ENCODE data around the gene YWHAG. TPM values are rescaled to one million over a fixed set of nuclear protein-coding genes. Genes with fewer than 3 reads are reported as not detected.
A peak's percentile ranks its signal among the peaks of the same experiment; 100 is the strongest.
"Not testable (repeated sequence)": the region's sequence is repeated elsewhere in the genome, so short reads cannot be mapped to it uniquely, and the experiment has no call there.

The YWHAG gene
- total RNA-seq, 2 experiments from 2014 or later: 62.7 to 66.5 TPM

DNA sequence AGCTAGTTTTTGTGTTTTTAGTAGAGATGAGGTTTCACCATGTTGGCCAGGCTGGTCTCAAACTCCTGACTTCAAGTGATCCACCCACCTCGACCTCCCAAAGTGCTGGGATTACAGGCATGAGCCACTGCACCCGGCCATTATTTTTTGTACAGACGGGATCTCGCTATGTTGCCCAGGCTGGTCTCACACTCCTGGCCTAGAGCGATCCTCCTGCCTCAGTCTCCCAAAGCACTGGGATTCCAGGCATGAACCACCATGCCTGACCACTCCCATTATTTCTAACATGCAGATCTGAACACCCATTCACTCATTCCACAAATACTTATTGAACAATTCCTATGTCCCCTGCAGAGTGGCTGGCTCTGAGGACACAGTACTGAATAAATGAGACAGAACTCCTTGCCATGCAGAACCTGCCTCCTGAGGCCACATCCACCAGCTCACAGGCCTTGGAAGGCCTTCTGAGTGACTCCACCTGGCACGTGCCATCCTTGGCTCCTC is 67.9 kb downstream of the YWHAG start:
- not testable (repeated sequence) for DNase-seq; H3K4me1 Mint-ChIP-seq; ATAC-seq (ENCODE audit: low read depth); H3K9me3 Mint-ChIP-seq; H3K36me3 Mint-ChIP-seq; H3K4me3 Mint-ChIP-seq; H3K27me3 Mint-ChIP-seq
- H3K27ac Mint-ChIP-seq: peak overlapping the region; percentile 86
- POLR2A ChIA-PET: interaction anchor here (0.8 to 2.7 kb wide), 4 partner anchors 12 to 67 kb away, joined by 3 to 24 read pairs (median 7); partner anchors contain the start of gene HSPB1

DNA sequence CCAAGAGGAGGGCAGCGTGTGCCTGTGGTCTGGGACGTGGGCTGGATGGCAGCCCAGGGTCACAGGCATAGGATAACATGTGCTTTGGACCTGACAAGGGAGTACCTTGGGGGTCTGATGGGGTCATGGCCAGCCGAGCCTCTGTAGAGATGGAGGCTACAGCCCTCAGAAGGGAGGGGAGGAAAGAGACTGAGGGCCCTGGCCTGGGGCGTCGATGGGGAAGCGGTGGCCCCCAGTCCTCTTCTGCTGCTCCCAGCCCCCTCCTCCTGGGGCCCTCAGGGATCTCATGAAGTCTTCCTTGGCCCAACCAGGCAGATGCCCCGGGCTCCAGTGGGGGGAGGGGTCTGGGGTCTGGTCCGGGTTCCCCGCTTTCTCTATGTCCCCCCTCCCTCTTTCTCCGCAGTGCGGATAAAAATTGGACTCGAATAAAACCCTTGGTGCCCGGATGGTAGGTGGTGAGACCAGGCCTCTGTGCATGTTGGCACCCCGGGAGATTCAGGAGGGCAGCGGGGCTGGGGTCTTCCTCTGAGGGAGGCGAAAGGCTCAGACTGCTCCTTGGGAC is 71.9 kb downstream of the YWHAG start:
- ATAC-seq (ENCODE audit: low read depth) (no peak), DNase-seq (no peak)
- Mint-ChIP-seq H3K4me3 (no peak overlapping the region), H3K36me3 (no peaks in the 10 kb centered on the region), H3K4me1 (peaks cover 12% of the 10 kb centered on the region), H3K9me3 (no peaks in the 10 kb centered on the region), H3K27ac (no peak overlapping the region), H3K27me3 (peaks cover 28% of the 10 kb centered on the region)
- POLR2A ChIA-PET: interaction anchor here (1.3 kb wide), 1 partner anchor 32 kb away, joined by 7 read pairs; no protein-coding TSS in a partner anchor

DNA sequence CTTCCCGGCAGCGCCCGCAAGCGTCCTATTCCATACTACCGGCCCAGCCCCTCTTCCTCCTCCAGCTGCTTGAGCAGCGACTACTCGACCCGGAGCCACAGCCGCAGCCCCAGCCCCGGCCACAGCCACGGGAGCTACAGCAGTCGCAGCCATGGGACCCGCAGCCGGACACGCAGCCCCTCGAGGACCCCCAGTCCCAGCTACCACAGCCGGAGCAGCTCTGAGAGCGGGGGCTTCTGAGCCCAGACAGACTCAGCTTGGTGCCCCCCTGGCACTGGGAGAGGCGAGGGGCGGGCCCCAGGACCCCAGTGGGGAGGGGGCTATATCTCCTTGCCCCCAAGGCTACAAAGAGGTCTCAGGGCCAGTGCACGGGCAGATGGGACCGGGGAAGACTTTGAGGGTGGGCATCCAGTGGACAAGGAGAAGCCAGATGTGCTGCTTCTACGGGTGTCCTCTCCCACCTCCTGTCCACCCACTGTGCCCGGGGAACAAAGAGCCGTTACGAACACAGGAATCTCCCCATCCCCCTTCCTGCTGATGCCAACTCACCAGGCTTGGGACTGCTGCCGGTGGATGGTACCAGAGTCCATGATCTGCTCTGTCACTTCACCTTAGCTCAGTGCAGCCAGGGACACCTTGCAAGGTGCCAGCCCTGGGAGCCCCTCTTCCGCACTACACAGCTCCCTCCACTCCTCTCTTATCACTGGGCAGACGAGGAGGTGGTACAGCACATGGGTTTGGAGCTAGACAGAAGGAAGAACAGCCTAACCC is 73.0 kb downstream of the YWHAG start:
- no peak overlapping the region for H3K27ac Mint-ChIP-seq
- no peaks in the 10 kb centered on the region for H3K9me3 Mint-ChIP-seq
- POLR2A ChIA-PET: interaction anchor here (1.1 kb wide), 1 partner anchor 32 kb away, joined by 4 read pairs; no protein-coding TSS in a partner anchor
- DNase-seq (no peak), ATAC-seq (ENCODE audit: low read depth) (no peak)
- H3K4me1 Mint-ChIP-seq: peaks cover 8% of the 10 kb centered on the region
- peaks cover 2% of the 10 kb centered on the region for H3K36me3 Mint-ChIP-seq
- H3K27me3 Mint-ChIP-seq: peaks cover 35% of the 10 kb centered on the region
- no peak overlapping the region for H3K4me3 Mint-ChIP-seq

DNA sequence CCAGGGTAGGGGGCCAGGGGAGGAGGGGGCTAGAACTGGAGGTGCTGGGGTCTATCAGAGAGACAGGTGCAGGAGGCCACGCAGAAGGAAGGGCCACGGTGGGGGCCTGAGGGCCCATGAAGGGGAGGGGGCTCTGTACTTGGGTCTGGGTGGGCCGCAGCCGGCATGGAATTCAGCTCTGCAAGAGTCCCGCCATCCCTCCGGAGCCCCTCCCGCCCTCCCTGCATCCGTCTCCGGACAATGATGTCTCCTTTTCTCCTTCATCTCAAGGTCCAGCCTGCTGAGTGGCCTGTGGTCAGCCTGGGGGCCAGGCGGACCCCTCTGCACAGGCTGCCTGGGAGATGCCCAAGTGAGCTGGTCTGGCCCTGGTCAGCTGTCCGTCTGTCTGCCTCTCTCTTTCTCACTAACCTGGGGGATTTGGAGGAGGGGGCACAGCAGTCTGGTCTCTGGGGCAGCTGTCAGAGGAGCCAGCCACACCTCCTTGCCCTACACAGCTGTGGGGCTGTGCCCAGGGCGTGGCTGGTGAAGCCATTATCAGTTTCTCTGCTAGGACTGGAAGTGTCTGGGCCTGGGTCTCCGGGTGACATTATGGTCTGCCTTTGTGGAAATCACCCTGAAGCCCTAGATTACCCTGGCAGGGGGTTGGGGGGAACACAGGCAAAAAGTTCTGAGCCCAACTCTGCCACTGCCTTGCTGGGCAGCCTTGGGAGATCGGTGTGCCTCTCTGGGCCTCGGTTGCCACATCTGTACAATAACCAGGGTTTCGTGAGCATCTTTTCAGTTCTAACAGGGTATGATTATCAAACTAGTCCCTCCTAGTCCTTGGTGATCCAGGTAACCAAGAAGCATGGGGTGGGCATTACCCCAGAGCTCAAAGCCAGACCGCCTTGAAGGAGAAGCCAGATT is 75.3 kb downstream of the YWHAG start:
- Mint-ChIP-seq H3K27me3 (peaks cover 53% of the 10 kb centered on the region), H3K4me3 (peak overlapping the region; percentile 62), H3K4me1 (peaks cover 10% of the 10 kb centered on the region), H3K9me3 (no peaks in the 10 kb centered on the region), H3K27ac (no peak overlapping the region), H3K36me3 (peaks cover 2% of the 10 kb centered on the region)
- DNase-seq (no peak), ATAC-seq (ENCODE audit: low read depth) (no peak)
- POLR2A ChIA-PET: interaction anchor here (1.1 kb wide), 1 partner anchor 14 kb away, joined by 4 read pairs; no protein-coding TSS in a partner anchor

DNA sequence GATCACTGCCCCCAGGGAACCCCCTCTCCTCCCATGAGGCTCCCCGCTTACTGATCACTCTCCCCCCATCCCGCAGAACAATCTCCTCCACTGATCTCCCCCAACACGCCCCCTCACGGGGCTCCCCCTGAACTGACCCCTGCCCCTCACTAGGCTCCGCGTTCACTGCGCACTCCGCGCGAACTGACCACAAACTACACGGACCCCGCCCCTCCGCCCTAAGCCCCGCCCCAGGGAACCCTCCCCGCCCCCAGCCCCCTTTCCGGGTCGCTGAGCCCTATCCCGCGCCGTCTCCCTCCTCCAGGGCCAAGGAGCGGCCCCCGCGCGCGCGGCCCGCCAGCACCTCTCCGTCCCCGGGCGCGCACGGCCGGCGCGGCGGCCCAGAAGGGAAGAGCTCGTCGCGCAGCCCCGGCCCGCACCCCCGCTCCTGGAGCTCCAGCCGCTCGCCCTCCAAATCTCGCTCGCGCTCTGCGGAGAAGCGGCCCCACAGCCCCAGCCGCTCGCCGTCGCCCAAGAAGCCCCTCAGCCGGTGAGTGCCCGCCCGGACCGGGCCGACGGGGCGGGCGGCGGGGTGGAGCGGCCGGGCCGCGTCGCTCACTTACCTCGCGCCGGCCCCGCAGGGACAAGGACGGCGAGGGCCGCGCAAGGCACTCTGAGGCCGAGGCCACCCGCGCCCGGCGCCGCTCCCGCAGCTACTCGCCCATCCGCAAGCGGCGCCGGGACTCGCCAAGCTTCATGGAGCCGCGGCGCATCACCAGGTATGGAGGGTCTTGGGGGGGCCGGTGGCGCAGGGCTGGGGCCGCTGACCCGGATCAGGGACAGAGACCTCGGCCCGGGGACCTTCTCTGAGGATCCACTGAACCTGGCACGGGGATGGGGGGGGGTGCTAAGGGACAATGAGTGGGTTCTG is 76.2 kb downstream of the YWHAG start:
- DNase-seq (peak; percentile 49), ATAC-seq (ENCODE audit: low read depth) (peak; percentile 25)
- H3K36me3 Mint-ChIP-seq: peaks cover 2% of the 10 kb centered on the region
- peak overlapping the region; percentile 67 for H3K4me3 Mint-ChIP-seq
- H3K27me3 Mint-ChIP-seq: peaks cover 54% of the 10 kb centered on the region
- no peak overlapping the region for H3K27ac Mint-ChIP-seq
- H3K4me1 Mint-ChIP-seq: peaks cover 10% of the 10 kb centered on the region
- POLR2A ChIA-PET: interaction anchor here (1.8 kb wide), 1 partner anchor 35 kb away, joined by 7 read pairs; no protein-coding TSS in a partner anchor
- H3K9me3 Mint-ChIP-seq: no peaks in the 10 kb centered on the region

DNA sequence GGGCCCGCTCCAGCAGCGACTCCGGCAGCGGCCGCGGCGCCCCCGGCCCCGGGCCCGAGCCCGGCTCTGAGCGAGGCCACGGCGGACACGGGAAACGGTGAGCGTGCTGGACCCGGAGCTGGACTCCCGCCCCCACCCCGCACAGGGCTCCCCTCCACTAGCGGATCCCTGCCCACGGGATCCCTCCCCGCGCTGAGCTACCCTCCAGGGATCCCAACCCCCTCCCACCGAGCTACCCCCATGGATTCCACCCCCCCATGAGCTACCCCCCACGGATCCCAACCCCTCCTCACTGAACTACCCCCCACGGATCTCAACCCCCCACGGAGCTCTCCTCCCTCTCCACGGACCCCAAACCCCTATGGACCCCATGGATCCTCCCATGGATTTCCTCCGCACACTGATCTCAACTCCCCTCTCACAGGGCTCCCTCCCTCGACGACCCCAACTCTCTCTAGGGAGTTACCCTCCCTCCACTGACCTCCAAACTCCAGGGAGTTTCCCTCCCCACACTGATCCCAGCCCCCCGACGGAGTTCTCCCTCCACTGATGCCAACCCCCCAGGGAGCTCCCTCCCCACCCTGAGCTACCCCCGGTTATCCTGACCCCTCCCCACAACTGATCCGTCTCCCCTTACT is 77.0 kb downstream of the YWHAG start:
- peaks cover 2% of the 10 kb centered on the region for H3K36me3 Mint-ChIP-seq
- no peaks in the 10 kb centered on the region for H3K9me3 Mint-ChIP-seq
- POLR2A ChIA-PET: interaction anchor here (1.8 kb wide), 1 partner anchor 36 kb away, joined by 7 read pairs; no protein-coding TSS in a partner anchor
- H3K4me3 Mint-ChIP-seq: peak overlapping the region; percentile 67
- no peak for DNase-seq
- H3K4me1 Mint-ChIP-seq: peaks cover 10% of the 10 kb centered on the region
- ATAC-seq (ENCODE audit: low read depth): peak; percentile 15
- no peak overlapping the region for H3K27ac Mint-ChIP-seq
- peaks cover 59% of the 10 kb centered on the region for H3K27me3 Mint-ChIP-seq

DNA sequence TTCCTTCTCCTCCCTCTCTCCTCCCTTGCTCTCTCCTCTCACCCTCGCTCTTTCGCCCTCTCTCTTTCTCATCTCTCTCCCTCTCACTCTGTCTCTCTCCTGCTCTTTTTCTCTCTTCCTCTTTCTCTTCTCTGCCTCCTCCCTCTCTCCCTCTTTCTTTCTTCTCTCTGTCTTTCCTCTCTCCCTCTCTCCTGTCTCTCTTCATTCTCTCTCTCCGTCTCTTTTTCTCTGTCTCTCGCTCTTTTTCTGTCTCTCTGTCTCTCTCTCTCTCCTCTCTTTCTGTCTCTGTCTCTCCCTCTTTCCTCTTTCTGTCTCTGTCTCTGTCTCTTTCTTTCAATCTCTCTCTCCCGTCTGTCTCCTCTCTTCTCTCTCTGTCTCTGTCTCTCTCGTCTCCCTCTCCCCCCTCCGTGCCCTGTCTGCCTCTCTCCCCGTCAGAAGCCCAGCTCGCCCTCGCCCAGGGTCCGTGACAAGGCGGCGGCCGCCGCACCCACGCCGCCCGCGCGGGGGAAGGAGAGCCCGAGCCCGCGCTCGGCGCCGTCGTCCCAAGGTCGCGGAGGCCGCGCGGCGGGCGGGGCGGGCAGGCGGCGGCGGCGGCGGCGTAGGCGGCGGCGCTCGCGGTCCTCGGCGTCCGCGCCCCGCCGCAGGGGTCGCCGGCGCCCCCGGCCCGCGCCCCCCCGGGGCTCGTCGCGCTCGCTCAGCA is 77.6 kb downstream of the YWHAG start:
- peaks cover 2% of the 10 kb centered on the region for H3K36me3 Mint-ChIP-seq
- DNase-seq (no peak), ATAC-seq (ENCODE audit: low read depth) (peak; percentile 45)
- peak overlapping the region; percentile 70 for H3K4me3 Mint-ChIP-seq
- peak overlapping the region; percentile 44 for H3K27ac Mint-ChIP-seq
- H3K4me1 Mint-ChIP-seq: peaks cover 10% of the 10 kb centered on the region
- H3K9me3 Mint-ChIP-seq: no peaks in the 10 kb centered on the region
- POLR2A ChIA-PET: interaction anchor here (1.8 kb wide), 1 partner anchor 36 kb away, joined by 7 read pairs; no protein-coding TSS in a partner anchor
- H3K27me3 Mint-ChIP-seq: peaks cover 60% of the 10 kb centered on the region

DNA sequence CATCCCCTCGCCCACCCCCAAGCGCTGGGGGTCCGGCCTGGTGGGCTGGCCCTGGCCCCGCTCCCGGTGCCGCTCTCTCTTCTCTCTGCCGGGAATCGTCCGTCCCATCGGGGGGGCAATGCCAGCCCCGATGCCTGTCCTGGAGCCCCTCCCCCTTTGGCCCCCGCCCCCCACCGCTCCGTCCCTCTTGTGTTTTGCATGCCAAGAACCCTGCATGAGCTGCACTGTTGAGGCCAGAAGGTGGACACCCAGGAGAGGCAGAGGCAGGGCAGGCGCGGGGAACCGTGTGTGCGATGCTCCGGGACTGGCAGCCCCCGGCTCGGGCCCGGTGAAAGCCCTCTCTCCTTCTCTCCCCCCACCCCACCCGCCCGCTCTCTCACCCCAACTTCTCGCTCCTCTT is 78.4 kb downstream of the YWHAG start:
- DNase-seq (no peak), ATAC-seq (ENCODE audit: low read depth) (no peak)
- POLR2A ChIA-PET: no interaction called here
- Mint-ChIP-seq H3K4me1 (peaks cover 10% of the 10 kb centered on the region), H3K27ac (no peak overlapping the region), H3K9me3 (no peaks in the 10 kb centered on the region), H3K36me3 (peaks cover 2% of the 10 kb centered on the region), H3K27me3 (peaks cover 60% of the 10 kb centered on the region), H3K4me3 (no peak overlapping the region)

DNA sequence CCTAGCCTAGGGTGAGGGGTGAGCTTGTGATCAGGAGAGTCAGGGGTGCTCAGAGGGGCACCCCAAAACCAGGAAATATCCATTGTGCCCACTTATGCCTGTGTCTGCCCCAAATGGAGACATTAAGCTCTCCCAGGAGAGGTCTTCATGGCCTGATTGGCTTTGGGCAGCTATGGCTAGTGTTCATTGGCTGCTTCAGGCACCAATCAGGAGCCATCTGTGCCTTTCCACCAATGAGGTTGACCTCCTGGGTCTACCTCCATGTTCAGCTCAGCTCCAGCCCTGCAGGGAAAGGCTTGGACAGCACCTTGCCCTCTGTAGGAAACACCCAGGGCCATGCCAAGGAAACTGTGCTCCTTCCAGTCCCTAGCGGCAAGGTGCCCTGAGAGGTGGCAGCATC is 80.3 kb downstream of the YWHAG start:
- DNase-seq (no peak), ATAC-seq (ENCODE audit: low read depth) (no peak)
- Mint-ChIP-seq H3K27ac (no peak overlapping the region), H3K9me3 (no peaks in the 10 kb centered on the region), H3K4me3 (no peak overlapping the region), H3K27me3 (peaks cover 45% of the 10 kb centered on the region), H3K4me1 (peaks cover 13% of the 10 kb centered on the region), H3K36me3 (peaks cover 2% of the 10 kb centered on the region)
- POLR2A ChIA-PET: no interaction called here

All from activated naive CD8-positive, alpha-beta T cell treated with anti-CD3 and anti-CD28 coated beads, Interleukin-2, amount 10 ng/mL, durations not matched to agents 7 days and 5 days (primary cell).